HG03097 (cell line): ENCODE measurements around the gene ZSCAN25.
"Not testable (repeated sequence)": the region's sequence is repeated elsewhere in the genome, so short reads cannot be mapped to it uniquely, and the experiment has no call there.

Source experiments
- ATAC-seq: cut with Tn5 transposase; IDR thresholded peaks from one replicate; pipeline ENCODE4 v1.9.1; 2021; ENCODE audit not compliant: unreplicated experiment, low FRiP score

Gene ZSCAN25

DNA sequence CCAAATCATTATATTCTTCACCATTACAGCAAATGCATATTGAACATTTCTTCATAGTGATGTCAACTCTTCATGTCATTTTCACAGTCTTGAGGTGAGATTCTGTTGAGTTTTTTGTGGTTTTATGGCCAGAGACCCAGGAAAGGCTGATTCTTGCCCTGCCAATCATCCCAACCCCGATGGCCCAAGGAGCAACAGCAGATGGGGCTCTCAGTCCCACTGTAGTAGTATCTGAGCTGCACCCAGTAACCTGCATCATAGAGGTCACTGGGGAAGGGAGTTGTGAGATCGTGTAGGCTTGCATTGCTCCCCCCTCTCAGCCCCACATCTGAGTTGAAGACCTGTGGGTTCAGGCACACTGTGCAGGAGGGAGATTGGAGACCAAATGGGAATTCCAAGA lies 26.7 kb downstream of the ZSCAN25 start:
- no peak for ATAC-seq

DNA sequence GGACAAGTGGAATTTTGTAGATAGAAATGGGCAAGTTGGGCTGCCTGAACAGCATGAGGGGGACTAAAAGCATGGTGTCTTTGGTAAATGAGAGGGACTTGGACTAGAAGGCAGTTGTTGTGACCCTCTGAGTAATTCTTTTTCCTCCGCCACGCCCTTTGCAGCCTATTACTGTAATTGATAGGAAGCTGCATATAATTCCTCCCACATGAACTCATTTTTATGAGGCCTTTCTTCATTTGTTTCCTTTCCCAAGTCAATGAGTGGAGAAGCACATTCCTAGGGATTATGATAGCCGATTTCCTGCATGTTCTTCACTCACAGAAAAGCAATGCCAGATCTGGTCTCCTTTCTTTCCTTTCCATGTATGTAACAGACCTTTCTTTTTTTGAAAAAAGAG lies 27.7 kb downstream of the ZSCAN25 start:
- no peak for ATAC-seq

DNA sequence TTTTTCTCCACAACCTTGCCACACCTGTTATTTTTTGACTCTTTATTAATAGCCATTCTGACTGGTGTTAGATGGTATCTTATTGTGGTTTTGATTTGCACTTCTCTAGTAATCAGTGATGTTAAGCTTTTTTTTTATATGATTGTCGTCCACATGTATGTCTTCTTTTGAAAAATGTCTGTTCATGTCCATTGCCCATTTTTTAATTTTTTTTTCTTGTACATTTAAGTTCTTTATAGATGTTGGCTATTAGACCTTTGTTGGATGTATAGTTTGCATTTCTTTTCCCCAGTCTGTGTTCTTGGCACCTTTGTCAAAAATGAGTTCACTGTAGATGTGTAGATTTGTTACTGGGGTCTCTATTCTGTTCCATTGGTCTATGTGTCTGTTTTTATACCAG lies 28.8 kb downstream of the ZSCAN25 start:
- ATAC-seq, result no peak

DNA sequence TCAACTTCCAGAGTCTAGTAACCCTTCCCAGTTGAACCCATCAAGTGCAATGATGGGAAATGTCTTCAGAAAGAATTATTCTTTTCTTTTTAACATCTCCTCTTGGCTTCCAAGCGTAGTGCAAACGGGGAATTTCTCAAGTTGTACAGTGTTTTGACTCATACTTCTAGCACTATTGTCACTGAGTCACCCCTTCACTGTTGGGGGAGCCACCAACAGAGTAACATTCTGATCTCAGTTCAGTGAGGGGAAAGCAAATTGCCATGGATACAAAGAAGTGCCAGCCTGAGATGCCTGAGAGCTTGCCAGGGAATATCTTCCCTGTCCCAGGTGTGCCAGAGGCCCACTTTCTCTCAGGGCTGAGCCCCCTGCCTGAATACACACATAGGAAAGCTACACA lies 32.1 kb downstream of the ZSCAN25 start:
- no peak for ATAC-seq

DNA sequence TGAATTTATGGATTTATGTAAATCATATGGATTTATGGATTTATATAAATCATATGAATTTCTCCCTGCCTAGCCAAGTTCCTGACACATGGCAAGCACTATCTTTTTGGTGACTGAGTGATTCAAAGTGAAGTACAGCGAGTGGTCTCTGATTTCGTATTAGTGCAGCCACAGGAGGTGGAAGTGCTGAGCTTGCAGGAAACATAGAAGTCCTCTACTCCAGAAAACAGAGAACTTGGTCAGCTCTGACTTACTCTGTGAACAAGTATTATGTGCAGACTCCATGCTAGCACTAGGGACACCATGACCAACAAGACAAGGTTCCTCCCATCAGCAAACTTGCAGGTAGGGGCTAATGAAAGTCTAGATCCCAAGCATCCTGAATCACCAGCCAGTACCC lies 34.5 kb downstream of the ZSCAN25 start:
- no peak for ATAC-seq

DNA sequence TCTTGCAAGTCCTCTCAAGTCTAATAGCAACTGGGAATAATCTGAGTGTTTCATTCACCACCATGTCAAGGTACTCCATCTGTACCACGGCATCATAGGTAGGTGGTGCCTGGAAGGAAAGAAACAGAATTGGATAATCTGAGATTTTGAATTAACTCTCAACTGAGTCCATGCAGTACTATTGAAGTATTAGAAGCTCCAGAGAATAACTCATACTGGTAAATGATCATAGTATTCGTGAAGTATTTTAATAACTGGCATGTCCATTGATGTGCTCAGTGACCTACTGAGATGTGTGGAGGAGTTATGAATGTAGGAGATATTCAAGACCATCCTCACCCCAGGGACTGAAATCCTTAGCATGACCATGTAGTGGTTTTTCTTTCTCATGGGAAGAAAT lies 35.9 kb downstream of the ZSCAN25 start:
- ATAC-seq, result no peak

DNA sequence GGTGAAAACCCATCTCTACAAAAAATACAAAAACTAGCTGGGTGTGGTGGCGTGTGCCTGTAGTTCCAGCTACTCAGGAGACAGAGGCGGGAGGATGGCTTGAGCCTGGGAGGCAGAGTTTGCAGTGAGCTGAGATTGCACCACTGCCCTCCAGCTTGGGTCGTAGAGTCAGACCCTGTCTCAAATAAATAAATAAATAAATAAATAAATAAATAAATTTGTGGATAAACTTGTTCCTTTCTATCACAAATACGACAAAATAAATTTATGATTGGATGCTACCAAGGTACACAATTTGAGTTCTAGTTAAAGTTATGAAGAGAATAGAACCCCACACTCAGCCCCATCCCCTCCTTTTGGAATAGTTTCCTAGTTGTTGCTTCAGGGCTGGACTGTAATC lies 36.5 kb downstream of the ZSCAN25 start:
- ATAC-seq, result not testable (repeated sequence)

DNA sequence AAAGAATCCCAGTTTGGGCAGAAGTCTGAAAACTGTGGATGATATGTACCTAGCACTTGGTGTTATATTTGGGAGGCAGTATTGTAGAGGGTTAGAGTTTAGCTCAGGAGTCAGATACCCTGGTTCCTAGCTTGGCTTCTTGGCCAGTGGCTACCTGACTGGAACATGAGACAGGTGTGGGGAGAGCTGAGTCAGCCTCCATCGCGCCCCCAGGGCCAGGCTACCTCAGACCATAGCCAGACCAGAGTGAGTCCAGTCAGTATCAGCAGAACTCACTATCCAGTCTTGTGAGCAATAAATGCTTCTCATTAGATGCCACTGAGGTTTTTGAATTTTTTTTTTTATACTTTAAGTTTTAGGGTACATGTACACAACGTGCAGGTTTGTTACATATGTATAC lies 37.0 kb downstream of the ZSCAN25 start:
- ATAC-seq, result no peak

DNA sequence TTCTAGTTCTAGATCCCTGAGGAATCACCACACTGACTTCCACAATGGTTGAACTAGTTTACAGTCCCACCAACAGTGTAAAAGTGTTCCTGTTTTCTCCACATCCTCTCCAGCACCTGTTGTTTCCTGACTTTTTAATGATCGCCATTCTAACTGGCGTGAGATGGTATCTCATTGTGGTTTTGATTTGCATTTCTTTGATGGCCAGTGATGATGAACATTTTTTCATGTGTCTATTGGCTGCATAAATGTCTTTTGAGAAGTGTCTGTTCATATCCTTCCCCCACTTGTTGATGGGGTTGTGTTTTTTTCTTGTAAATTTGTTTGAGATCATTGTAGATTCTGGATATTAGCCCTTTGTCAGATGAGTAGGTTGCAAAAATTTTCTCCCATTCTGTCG lies 37.9 kb downstream of the ZSCAN25 start:
- not testable (repeated sequence) for ATAC-seq

DNA sequence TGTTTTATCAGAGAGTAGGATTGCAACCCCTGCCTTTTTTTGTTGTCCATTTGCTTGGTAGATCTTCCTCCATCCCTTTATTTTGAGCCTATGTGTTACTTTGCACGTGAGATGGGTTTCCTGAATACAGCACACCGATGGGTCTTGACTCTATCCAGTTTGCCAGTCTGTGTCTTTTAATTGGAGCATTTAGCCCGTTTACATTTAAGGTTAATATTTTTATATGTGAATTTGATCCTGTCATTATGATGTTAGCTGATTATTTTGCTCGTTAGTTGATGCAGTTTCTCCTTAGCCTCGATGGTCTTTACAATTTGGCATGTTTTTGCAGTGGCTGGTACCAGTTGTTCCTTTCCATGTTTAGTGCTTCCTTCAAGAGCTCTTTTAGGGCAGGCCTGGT lies 41.1 kb downstream of the ZSCAN25 start:
- ATAC-seq, result not testable (repeated sequence)

DNA sequence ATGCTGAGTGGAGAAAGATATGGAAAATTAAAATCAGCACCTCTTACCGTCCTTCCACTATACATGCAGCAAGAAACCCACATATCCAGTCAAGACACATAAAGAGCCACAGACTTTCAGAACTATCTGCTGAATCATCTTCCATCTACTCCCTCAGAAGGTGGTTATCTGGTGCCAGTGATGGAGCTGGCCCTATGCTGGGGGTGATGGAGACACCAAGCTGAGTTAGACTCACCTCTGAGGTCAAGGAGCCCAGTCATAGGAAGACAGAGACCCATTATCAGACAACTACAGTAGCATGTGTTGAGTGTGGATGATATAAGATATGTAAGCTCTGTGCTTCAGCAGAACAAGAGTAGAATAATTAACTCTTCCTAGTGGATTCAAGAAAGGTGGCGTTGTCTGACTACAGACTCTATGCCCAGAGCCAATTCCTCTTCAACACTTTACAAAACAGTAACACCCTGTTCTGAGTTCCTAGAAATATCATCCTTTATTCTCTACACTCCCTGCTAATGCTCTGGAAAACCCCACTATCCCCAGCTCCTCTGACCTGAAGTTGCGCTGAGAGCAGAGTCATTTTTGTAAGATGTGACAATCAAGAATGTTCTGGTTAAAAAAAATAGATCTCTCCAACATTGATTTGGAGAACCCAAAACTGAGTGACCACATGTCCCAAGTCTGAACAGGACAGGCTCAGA lies 48.7 kb downstream of the ZSCAN25 start:
- no peak for ATAC-seq

DNA sequence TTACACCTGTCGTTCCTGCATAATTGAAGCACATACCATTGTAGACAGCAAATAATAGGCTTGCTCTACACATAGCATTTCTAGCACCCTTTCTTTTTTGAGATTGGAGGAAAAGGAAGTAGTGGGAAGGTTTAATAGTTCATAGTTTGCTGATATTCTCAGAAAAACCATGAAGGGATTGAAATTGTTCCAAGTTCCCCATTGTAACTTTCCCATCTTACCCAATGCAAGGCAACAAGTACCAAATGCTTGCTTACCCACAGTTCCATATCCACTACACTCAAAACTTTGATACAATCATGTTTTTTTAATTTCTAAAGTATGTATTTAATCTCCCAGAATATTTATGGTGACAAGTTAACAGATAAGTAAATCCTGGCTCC lies 49.3 kb downstream of the ZSCAN25 start:
- ATAC-seq, result no peak

DNA sequence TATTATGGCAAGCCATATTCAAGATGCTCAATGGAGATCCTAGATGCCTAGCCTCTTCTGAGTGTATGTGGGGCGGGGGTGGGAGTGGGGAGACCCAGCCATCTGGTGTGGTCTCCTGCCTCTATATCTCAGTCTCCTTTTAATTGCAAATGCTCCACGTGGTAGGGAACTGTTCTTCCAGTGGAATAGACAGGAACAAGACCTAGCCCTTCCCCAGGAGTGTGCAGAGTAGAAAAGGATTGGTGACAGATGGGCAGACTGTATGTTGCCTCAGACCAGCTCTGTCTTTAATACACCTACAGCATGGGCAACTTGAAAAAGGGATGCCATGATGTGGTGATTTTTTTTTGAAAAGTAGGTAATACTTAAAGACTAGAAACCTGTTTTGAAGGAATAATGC lies 50.4 kb downstream of the ZSCAN25 start:
- no peak for ATAC-seq

DNA sequence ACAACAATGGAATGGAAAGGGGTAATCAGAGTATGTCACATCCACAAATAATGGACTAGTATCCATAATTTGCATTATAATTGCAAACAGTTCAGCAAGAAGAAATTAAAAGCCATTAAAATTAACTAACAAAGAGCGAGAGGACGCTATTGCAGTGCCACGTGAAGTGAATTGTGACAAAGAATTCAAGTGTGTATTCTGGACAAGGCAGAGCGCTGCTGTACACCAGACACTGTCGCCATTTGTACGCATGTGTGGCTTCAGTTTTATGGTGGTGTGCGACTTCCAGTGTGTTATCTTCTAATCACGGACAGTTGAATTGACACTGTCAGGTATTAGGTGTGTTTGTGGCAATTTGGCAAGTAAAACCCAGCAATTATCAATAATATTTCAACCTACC lies 51.8 kb downstream of the ZSCAN25 start:
- no peak for ATAC-seq

DNA sequence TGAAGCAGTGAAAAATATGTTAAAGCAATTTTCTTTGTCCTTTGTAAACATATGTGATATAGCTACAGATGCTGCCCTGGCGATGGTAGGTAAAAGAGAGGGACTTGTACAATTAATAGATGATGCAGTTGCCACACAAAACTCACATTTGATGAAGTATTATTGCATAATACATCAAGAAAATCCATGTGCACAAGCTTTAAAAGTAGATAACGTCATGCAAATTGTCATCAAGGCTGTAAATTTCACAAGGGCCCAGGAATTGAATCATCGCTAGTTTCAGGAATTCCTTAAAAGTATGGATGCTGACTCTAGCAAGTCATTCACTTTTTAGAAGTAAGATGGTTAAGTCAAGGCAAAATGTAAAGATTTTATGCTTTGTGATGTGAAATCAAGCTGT lies 53.0 kb downstream of the ZSCAN25 start:
- no peak for ATAC-seq

DNA sequence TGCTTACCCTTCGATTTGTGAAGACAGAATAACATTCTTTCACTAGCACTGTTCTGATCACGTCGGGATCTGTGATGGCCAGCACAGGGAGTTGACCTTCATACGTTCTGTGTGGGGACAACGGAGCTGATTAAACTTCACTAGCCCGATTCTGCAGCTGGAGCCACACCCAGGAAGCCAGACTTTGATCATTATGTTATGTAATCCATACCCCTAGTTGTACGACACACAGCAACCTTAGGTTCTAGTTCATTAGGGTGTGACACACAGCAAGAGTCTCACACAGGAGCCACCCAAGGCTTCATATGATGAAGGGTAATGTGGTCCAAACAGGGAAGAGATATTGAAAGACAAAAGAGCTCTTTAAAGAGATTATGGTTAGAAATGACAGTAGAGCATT lies 55.8 kb downstream of the ZSCAN25 start:
- ATAC-seq, result no peak

DNA sequence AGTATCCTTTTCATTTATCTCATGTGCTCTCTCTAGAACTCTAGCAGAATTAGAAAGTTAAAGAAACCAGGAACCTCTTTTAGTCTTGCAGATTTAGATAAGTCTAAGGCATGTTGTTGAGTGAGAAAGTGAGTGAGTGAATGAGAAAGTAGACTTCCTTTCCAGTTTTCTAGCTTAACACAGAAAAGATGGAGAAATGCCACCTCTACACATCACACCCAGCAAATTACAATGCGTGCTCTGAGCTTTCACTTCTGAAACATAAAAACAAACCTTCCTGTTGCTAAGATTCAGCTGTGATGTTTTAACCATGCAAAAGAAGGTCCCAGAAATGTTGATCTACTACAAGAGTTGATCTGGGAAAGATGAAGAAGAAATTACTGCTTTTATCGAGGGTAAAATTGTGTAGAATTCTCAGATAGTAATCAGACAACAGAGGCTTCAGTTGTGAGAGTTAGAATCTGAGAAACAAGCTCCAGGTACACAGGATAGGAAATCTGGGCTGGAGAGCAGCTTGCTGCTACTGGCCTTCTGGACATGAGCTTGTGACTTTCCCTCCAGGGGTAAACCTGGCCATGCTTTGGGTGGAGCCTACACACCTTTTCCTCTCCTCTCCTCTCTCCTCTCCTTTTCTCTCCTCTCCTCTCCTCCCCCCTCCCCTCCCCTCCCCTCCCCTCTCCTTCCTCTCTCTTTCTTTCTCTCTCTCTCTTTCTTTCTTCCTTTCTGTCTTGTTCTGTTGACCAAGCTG lies 58.4 kb downstream of the ZSCAN25 start:
- no peak for ATAC-seq

DNA sequence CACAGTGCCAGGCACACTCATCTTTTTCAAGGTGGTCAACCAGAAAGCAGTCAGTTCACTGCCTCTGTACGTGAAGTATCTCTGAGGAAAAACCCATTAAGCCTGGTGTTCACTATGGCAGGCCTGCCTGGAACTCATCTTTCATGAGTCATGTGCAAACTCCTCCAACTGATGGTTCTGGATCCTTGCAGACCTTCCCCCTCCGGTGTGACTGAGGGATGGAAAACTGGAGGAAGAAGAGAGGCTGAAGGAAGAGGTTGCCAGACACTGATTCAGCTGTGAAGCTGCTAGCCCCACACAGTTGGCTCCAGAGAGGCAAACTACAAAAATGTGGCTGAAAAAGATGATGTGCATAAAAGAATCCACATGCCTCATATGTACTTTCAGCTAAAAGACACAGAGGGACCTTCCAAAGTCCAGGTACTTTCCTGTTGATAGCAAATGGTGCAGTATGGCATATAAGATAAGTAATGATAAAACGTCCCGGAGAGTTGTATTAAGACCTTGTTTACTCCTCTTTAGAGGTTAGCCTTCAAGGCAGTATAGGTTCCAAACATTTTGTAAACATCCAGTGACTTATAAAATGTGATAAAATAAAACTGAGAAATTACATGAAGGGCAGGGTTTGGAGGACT lies 60.4 kb downstream of the ZSCAN25 start:
- ATAC-seq, result no peak

DNA sequence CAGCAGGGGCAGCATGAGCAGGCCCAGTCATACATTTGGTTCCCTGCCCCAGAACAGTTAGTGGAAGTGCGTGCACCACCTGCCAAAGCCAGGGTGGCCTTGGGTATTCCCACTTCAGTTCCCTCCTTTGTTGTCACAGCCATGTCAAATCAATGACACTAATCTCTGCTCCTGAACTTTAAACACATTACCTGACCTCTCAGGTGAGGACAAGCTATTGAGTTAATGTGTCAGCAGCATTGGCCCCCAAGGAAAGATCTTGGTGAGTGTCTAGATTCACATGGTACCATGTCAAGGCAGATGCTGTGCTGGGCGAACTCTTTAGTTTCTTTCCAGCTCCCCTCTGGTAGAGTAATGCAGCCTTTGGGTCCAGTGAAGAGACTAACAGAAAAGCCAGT lies 60.9 kb downstream of the ZSCAN25 start:
- no peak for ATAC-seq

DNA sequence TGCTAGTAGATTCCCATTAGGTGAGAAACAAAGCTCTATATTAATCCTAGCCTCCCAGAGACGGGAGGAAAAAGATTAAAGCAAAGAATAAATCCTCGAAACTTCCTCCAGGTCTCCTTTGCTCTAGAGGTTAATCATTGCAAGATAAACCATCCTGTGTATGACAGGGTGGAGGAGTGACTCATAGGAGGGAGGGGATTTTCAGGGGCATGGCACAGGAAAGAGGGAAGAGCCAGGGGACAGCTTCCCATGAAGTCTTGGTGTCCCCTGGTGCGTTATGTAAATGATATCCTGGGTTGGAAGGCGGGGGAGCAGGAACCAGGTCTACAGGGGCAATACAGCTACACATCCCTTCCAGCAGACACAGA lies 62.3 kb downstream of the ZSCAN25 start:
- no peak for ATAC-seq

DNA sequence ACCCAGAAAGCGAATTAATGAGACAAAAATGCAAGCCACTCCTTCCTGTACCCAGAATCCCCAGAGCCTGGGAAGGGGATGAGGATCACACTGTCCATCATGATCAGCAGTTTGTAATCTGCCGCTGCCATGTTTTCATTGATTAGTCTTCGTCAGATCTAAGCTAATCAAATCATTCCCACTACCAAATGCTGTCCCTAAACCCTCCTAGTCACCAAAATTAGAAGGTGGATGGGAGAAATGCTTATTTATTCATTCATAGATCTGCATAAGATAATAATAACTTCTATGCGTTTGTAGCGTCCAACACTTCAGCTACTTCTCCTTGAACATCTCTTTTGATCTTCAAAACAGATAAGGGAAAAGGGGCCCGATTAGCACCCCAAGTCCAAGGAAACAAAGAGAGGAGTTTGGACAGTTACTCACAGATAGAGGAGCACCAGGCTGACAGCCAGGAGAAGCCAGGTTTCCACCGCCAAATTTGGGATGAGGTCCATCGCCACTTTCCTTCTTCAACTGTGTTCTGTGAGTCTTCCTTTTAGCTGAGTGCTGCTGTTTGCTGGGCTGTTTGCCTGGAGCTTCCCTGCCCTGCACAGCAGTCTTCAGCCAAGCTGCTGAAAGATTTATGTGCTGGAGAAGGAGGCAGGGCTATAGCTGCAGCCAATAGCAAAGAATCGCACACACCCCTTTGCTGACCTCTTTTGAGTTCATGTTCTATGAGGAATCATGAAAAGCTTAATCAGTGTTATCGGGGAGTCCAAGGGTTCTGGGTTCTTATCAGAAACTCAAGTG lies 62.9 kb downstream of the ZSCAN25 start, which contains the start of gene CYP3A5:
TSS of gene CYP3A5 (minus strand) at position 597 of the 792 bp plus-strand sequence. CDS start at position 497, 100 bp downstream.
- no peak for ATAC-seq
